GM12872 (cell line): ENCODE results near the gene LAIR1.

Source experiments
- CTCF ChIP-seq: IDR thresholded peaks from 3 replicates; pipeline ENCODE4 v1.5.1; 2011; ENCODE audit warnings: low read depth, mild to moderate bottlenecking, low read length, moderate library complexity; ENCODE audit not compliant: insufficient read depth

The LAIR1 gene

GRCh38 chr19:54312011-54312410 is 52.7 kb downstream of the LAIR1 start:
- TF ChIP-seq CTCF = no peak

- no peak for TF ChIP-seq CTCF
Observed at GRCh38 chr19:54311486-54311885, 53.2 kb downstream of the LAIR1 start.

- TF ChIP-seq CTCF = no peak
Observed at GRCh38 chr19:54310543-54310942, 54.2 kb downstream of the LAIR1 start.

GRCh38 chr19:54309811-54310210 is 54.9 kb downstream of the LAIR1 start:
- TF ChIP-seq CTCF = no peak

- no peak for TF ChIP-seq CTCF
Observed at GRCh38 chr19:54307389-54308020, 57.2 kb downstream of the LAIR1 start.

GRCh38 chr19:54305141-54305540 is 59.6 kb downstream of the LAIR1 start:
- TF ChIP-seq CTCF = no peak

GRCh38 chr19:54302257-54302656 is 62.5 kb downstream of the LAIR1 start:
- no peak for TF ChIP-seq CTCF
